MM.1S (cell line): ENCODE data around the gene GRPEL1.

Experiments used
- DNase-seq: peaks from one replicate; pipeline ENCODE4 v3.0.0-alpha.2; 2015
- H2AFZ ChIP-seq: fragments of 300-600 bp; sonication (generic); 2 replicates; pipeline ENCODE4 v1.6.0; 2016; ENCODE audit warnings: antibody characterized with exemption, low read length
- H3F3A ChIP-seq: fragments of 300-600 bp; sonication (generic); 2 replicates; pipeline ENCODE4 v1.6.1; 2016; ENCODE audit warnings: mild to moderate bottlenecking, antibody characterized with exemption, low read length, moderate library complexity, mixed read lengths; ENCODE audit not compliant: insufficient read depth
- H3K27ac ChIP-seq: fragments of 300-600 bp; sonication (generic); 2 replicates; pipeline ENCODE4 v1.5.1; 2016; ENCODE audit warnings: mild to moderate bottlenecking, low read length
- H3K27me3 ChIP-seq: fragments of 300-600 bp; sonication (generic); replicated peaks from 2 replicates; pipeline ENCODE4 v1.6.0; 2016; ENCODE audit warnings: low read length; ENCODE audit not compliant: insufficient read depth
- H3K36me3 ChIP-seq: fragments of 300-600 bp; sonication (generic); replicated peaks from 2 replicates; pipeline ENCODE4 v1.6.1; 2016; ENCODE audit warnings: mild to moderate bottlenecking, low read length, mixed read lengths; ENCODE audit not compliant: insufficient read depth
- H3K4me1 ChIP-seq: fragments of 300-600 bp; sonication (generic); 2 replicates; pipeline ENCODE4 v1.6.1; 2016; ENCODE audit warnings: low read length, mixed read lengths
- H3K4me2 ChIP-seq: fragments of 300-600 bp; sonication (generic); 2 replicates; pipeline ENCODE4 v1.6.0; 2016; ENCODE audit warnings: low read depth, low read length
- H3K4me3 ChIP-seq: fragments of 300-600 bp; sonication (generic); 2 replicates; pipeline ENCODE4 v1.5.1; 2016; ENCODE audit warnings: low read length, mixed read lengths
- H3K79me2 ChIP-seq: fragments of 300-600 bp; sonication (generic); 2 replicates; pipeline ENCODE4 v1.6.1; 2016; ENCODE audit warnings: mixed run types, low read length, mixed read lengths
- H3K9ac ChIP-seq: fragments of 300-600 bp; sonication (generic); 2 replicates; pipeline ENCODE4 v1.6.1; 2016; ENCODE audit warnings: low read length, mixed read lengths
- H3K9me2 ChIP-seq: fragments of 300-600 bp; sonication (generic); replicated peaks from 2 replicates; pipeline ENCODE4 v1.6.1; 2016; ENCODE audit warnings: mild to moderate bottlenecking, low read length, mixed read lengths; ENCODE audit not compliant: insufficient read depth
- H3K9me3 ChIP-seq: fragments of 300-600 bp; sonication (generic); replicated peaks from 2 replicates; pipeline ENCODE4 v1.6.1; 2016; ENCODE audit warnings: mild to moderate bottlenecking, low read length, mixed read lengths; ENCODE audit not compliant: insufficient read depth
- H4K20me1 ChIP-seq: fragments of 300-600 bp; sonication (generic); 2 replicates; pipeline ENCODE4 v1.6.1; 2016; ENCODE audit warnings: mild to moderate bottlenecking, low read length, moderate library complexity, mixed read lengths; ENCODE audit not compliant: insufficient read depth
- EZH2 ChIP-seq: fragments of 300-600 bp; sonication (generic); optimal IDR thresholded peaks from 2 replicates; pipeline ENCODE3; 2017; ENCODE audit warnings: low read depth, mild to moderate bottlenecking, antibody characterized with exemption, low read length, mixed read lengths
- EZH2phosphoT487 ChIP-seq: fragments of 300-600 bp; sonication (generic); IDR thresholded peaks from 2 replicates; pipeline ENCODE4 v1.6.1; 2018; ENCODE audit warnings: antibody characterized with exemption, low read length
- TF ChIP-seq, protein P1 (sequence below): fragments of 300-600 bp; sonication (generic); IDR thresholded peaks from 2 replicates; pipeline ENCODE4 v1.5.1; 2016; ENCODE audit warnings: antibody characterized with exemption, low read length, mixed read lengths

The GRPEL1 gene

DNA sequence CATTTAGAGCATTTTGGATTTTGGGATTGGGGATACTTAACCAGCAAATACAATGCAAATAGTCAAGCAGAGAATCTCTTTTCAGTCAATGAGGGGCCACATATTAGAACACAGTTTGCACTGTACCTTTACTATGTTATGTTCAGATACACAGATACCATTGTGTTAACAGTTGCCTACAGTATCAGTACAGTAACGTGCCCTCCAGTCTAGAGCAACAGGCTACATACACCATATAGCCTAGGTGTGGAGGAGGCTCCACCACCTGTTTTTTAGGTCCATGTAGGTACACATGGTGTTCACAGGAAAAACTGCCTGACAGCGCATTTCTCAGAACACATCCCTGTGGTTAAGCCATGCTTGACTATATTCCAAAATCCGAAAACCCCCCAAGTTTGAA is 9.1 kb downstream of the GRPEL1 start:
- Histone ChIP-seq H3K4me3 (no peak overlapping the region), H3K4me2 (peak overlapping the region; percentile 5; the same call in 1 of the 2 replicates), H4K20me1 (peaks cover 12% of the 10 kb centered on the region; the same call in 1 of the 2 replicates), H2AFZ (no peak overlapping the region), H3K9me2 (no peaks in the 10 kb centered on the region), H3K9me3 (no peaks in the 10 kb centered on the region), H3K9ac (no peak overlapping the region), H3K27ac (peak overlapping the region; percentile 35; the same call in 1 of the 2 replicates), H3K79me2 (peaks cover 32% of the 10 kb centered on the region), H3F3A (peaks cover 22% of the 10 kb centered on the region), H3K4me1 (peaks cover 18% of the 10 kb centered on the region), H3K27me3 (no peaks in the 10 kb centered on the region), H3K36me3 (peaks cover 25% of the 10 kb centered on the region)
- TF ChIP-seq, protein P1, sequence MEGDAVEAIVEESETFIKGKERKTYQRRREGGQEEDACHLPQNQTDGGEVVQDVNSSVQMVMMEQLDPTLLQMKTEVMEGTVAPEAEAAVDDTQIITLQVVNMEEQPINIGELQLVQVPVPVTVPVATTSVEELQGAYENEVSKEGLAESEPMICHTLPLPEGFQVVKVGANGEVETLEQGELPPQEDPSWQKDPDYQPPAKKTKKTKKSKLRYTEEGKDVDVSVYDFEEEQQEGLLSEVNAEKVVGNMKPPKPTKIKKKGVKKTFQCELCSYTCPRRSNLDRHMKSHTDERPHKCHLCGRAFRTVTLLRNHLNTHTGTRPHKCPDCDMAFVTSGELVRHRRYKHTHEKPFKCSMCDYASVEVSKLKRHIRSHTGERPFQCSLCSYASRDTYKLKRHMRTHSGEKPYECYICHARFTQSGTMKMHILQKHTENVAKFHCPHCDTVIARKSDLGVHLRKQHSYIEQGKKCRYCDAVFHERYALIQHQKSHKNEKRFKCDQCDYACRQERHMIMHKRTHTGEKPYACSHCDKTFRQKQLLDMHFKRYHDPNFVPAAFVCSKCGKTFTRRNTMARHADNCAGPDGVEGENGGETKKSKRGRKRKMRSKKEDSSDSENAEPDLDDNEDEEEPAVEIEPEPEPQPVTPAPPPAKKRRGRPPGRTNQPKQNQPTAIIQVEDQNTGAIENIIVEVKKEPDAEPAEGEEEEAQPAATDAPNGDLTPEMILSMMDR, result no peak
- no peak for TF ChIP-seq EZH2phosphoT487
- no peak for TF ChIP-seq EZH2
- no peak for DNase-seq

DNA sequence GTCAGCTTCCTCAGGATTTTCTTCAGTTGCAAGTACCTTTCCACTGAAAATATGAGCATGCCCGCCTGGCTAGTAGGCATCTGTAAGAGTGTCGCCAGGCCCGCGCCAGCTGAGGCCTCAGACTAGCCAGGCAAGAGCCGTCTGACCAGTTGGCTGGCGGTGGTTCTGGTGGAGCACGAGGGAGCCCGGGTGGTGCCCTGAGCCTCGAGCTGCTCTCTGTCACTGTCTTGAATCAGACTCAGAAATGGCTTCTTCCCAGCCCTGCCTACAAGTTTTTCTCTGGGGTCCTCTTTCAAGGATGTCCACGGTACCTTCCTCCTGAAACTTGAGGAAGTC is 11.9 kb downstream of the GRPEL1 start:
- no peaks in the 10 kb centered on the region for H3K9me3 ChIP-seq
- H3K27ac ChIP-seq, result no peak overlapping the region
- peaks cover 18% of the 10 kb centered on the region for H3K4me1 ChIP-seq
- no peak overlapping the region for H3K4me2 ChIP-seq
- peaks cover 12% of the 10 kb centered on the region; the same call in 1 of the 2 replicates for H4K20me1 ChIP-seq
- H3K79me2 ChIP-seq, result peaks cover 24% of the 10 kb centered on the region
- peaks cover 15% of the 10 kb centered on the region for H3K36me3 ChIP-seq
- DNase-seq, result no peak
- TF ChIP-seq, protein P1, result no peak
- TF ChIP-seq EZH2, result no peak
- no peak for TF ChIP-seq EZH2phosphoT487
- no peak overlapping the region for H3K4me3 ChIP-seq
- H3K9me2 ChIP-seq, result no peaks in the 10 kb centered on the region
- peaks cover 22% of the 10 kb centered on the region for H3F3A ChIP-seq
- no peaks in the 10 kb centered on the region for H3K27me3 ChIP-seq
- no peak overlapping the region for H3K9ac ChIP-seq
- H2AFZ ChIP-seq, result no peak overlapping the region

GRCh38 chr4:7055111-7055989 is 12.5 kb downstream of the GRPEL1 start:
- Histone ChIP-seq H3K79me2 (peaks cover 28% of the 10 kb centered on the region), H3F3A (peaks cover 21% of the 10 kb centered on the region), H3K27ac (no peak overlapping the region), H3K27me3 (no peaks in the 10 kb centered on the region), H3K9ac (no peak overlapping the region), H2AFZ (no peak overlapping the region), H3K4me2 (no peak overlapping the region), H3K36me3 (peaks cover 11% of the 10 kb centered on the region), H3K9me3 (no peaks in the 10 kb centered on the region), H3K4me3 (no peak overlapping the region), H3K9me2 (no peaks in the 10 kb centered on the region), H3K4me1 (peaks cover 18% of the 10 kb centered on the region), H4K20me1 (peaks cover 10% of the 10 kb centered on the region; the same call in 1 of the 2 replicates)
- DNase-seq, result no peak
- TF ChIP-seq, protein P1, result no peak
- TF ChIP-seq EZH2phosphoT487 (no peak), EZH2 (no peak)
